Measurements from ENCODE around the gene SLC30A1.

Gene SLC30A1

GRCh38 chr1:211605034-211605433 is 26.1 kb upstream of the SLC30A1 start:
- H3K9me3 ChIP-seq (ENCODE audit: insufficient read depth, low read depth, low read length) = no peaks in the 10 kb centered on the region
- peaks cover 4% of the 10 kb centered on the region for H3K4me1 ChIP-seq (ENCODE audit: insufficient read depth, low read length, poor library complexity, severe bottlenecking)
- no peaks in the 10 kb centered on the region for H3K36me3 ChIP-seq (ENCODE audit: insufficient read depth, low read length)
- no peak overlapping the region for H3K4me2 ChIP-seq (ENCODE audit: low read depth, low read length, poor library complexity, severe bottlenecking)
- H2AFZ ChIP-seq (ENCODE audit: low read length) = no peak overlapping the region
- H3K79me2 ChIP-seq (ENCODE audit: insufficient read depth, low read length) = no peaks in the 10 kb centered on the region
- no peaks in the 10 kb centered on the region for H3K27me3 ChIP-seq (ENCODE audit: insufficient read depth, low read length, poor library complexity, severe bottlenecking)
- H3K9ac ChIP-seq (ENCODE audit: low read depth, low read length, poor library complexity, severe bottlenecking) = no peak overlapping the region
- no peak for TF ChIP-seq EZH2phosphoT487 (IDR thresholded peaks at IDR 0.05; ENCODE audit: borderline replicate concordance)
- TF ChIP-seq, protein P1, sequence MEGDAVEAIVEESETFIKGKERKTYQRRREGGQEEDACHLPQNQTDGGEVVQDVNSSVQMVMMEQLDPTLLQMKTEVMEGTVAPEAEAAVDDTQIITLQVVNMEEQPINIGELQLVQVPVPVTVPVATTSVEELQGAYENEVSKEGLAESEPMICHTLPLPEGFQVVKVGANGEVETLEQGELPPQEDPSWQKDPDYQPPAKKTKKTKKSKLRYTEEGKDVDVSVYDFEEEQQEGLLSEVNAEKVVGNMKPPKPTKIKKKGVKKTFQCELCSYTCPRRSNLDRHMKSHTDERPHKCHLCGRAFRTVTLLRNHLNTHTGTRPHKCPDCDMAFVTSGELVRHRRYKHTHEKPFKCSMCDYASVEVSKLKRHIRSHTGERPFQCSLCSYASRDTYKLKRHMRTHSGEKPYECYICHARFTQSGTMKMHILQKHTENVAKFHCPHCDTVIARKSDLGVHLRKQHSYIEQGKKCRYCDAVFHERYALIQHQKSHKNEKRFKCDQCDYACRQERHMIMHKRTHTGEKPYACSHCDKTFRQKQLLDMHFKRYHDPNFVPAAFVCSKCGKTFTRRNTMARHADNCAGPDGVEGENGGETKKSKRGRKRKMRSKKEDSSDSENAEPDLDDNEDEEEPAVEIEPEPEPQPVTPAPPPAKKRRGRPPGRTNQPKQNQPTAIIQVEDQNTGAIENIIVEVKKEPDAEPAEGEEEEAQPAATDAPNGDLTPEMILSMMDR (conservative IDR thresholded peaks at IDR 0.05; ENCODE audit: low read length) = no peak
- H3K9me2 ChIP-seq (replicated peaks; ENCODE audit: low read depth, low read length) = no peaks in the 10 kb centered on the region
- H3K4me3 ChIP-seq (ENCODE audit: low read length, poor library complexity, severe bottlenecking) = no peak overlapping the region
- no peaks in the 10 kb centered on the region; the same call in 1 of the 2 replicates for H3F3A ChIP-seq (ENCODE audit: low read depth)
- H4K20me1 ChIP-seq (ENCODE audit: insufficient read depth, low read length, poor library complexity, severe bottlenecking) = no peaks in the 10 kb centered on the region

- H3K36me3 ChIP-seq (ENCODE audit: insufficient read depth, low read length) = no peaks in the 10 kb centered on the region
- no peak overlapping the region for H2AFZ ChIP-seq (ENCODE audit: low read length)
- no peaks in the 10 kb centered on the region for H3K27me3 ChIP-seq (ENCODE audit: insufficient read depth, low read length, poor library complexity, severe bottlenecking)
- no peak overlapping the region for H3K4me3 ChIP-seq (ENCODE audit: low read length, poor library complexity, severe bottlenecking)
- no peak for TF ChIP-seq EZH2phosphoT487 (IDR thresholded peaks at IDR 0.05; ENCODE audit: borderline replicate concordance)
- TF ChIP-seq, protein P1 (conservative IDR thresholded peaks at IDR 0.05; ENCODE audit: low read length) = no peak
- no peak overlapping the region for H3K4me2 ChIP-seq (ENCODE audit: low read depth, low read length, poor library complexity, severe bottlenecking)
- H3K9ac ChIP-seq (ENCODE audit: low read depth, low read length, poor library complexity, severe bottlenecking) = no peak overlapping the region
- peaks cover 4% of the 10 kb centered on the region for H3K4me1 ChIP-seq (ENCODE audit: insufficient read depth, low read length, poor library complexity, severe bottlenecking)
- no peaks in the 10 kb centered on the region for H3K9me2 ChIP-seq (replicated peaks; ENCODE audit: low read depth, low read length)
- no peaks in the 10 kb centered on the region for H3K9me3 ChIP-seq (ENCODE audit: insufficient read depth, low read depth, low read length)
- no peaks in the 10 kb centered on the region; the same call in 1 of the 2 replicates for H3F3A ChIP-seq (ENCODE audit: low read depth)
- H3K79me2 ChIP-seq (ENCODE audit: insufficient read depth, low read length) = no peaks in the 10 kb centered on the region
- no peaks in the 10 kb centered on the region for H4K20me1 ChIP-seq (ENCODE audit: insufficient read depth, low read length, poor library complexity, severe bottlenecking)
Observed at GRCh38 chr1:211604548-211604947, 25.6 kb upstream of the SLC30A1 start.

GRCh38 chr1:211603713-211604112 is 24.8 kb upstream of the SLC30A1 start:
- Histone ChIP-seq H4K20me1 (ENCODE audit: insufficient read depth, low read length, poor library complexity, severe bottlenecking) (no peaks in the 10 kb centered on the region), H3K4me1 (ENCODE audit: insufficient read depth, low read length, poor library complexity, severe bottlenecking) (peaks cover 4% of the 10 kb centered on the region), H3K9ac (ENCODE audit: low read depth, low read length, poor library complexity, severe bottlenecking) (no peak overlapping the region), H3K4me2 (ENCODE audit: low read depth, low read length, poor library complexity, severe bottlenecking) (no peak overlapping the region), H3K36me3 (ENCODE audit: insufficient read depth, low read length) (no peaks in the 10 kb centered on the region), H2AFZ (ENCODE audit: low read length) (no peak overlapping the region), H3K27me3 (ENCODE audit: insufficient read depth, low read length, poor library complexity, severe bottlenecking) (no peaks in the 10 kb centered on the region), H3K9me2 (replicated peaks; ENCODE audit: low read depth, low read length) (no peaks in the 10 kb centered on the region), H3K9me3 (ENCODE audit: insufficient read depth, low read depth, low read length) (no peaks in the 10 kb centered on the region), H3F3A (ENCODE audit: low read depth) (no peaks in the 10 kb centered on the region; the same call in 1 of the 2 replicates), H3K79me2 (ENCODE audit: insufficient read depth, low read length) (no peaks in the 10 kb centered on the region), H3K4me3 (ENCODE audit: low read length, poor library complexity, severe bottlenecking) (no peak overlapping the region)
- no peak for TF ChIP-seq EZH2phosphoT487 (IDR thresholded peaks at IDR 0.05; ENCODE audit: borderline replicate concordance)
- TF ChIP-seq, protein P1 (conservative IDR thresholded peaks at IDR 0.05; ENCODE audit: low read length) = no peak
